Urothelium cell line (cell line): ENCODE measurements around the gene PSD.
A peak's percentile ranks its signal among the peaks of the same experiment; 100 is the strongest.

Source experiments
- DNase-seq: peaks from one replicate; pipeline ENCODE4 v3.0.0; 2011; ENCODE audit warnings: low spot score, mixed read lengths
- FAIRE-seq: peaks from 2 replicates; lab custom pipeline; 2011; peaks lifted over from hg19 to GRCh38; lab: Jason Lieb, UNC

The PSD gene

GRCh38 chr10:102449321-102450123 lies 30.9 kb upstream of the PSD start:
- DNase-seq (peak; percentile 62), FAIRE-seq (no peak)

- DNase-seq (no peak), FAIRE-seq (no peak)
These were observed 26.3 kb upstream of the PSD start for GRCh38 chr10:102444851-102445250.

- DNase-seq: no peak
- FAIRE-seq: no peak
These were observed 19.8 kb upstream of the PSD start for GRCh38 chr10:102438374-102438773.

- FAIRE-seq (no peak), DNase-seq (no peak)
These were observed 18.9 kb upstream of the PSD start for GRCh38 chr10:102437515-102437914.

- DNase-seq (no peak), FAIRE-seq (no peak)
These were observed 17.7 kb upstream of the PSD start for GRCh38 chr10:102436312-102436711.

GRCh38 chr10:102435529-102436233 lies 17.1 kb upstream of the PSD start:
- FAIRE-seq (no peak), DNase-seq (no peak)

GRCh38 chr10:102435133-102435497 lies 16.5 kb upstream of the PSD start:
- DNase-seq (no peak), FAIRE-seq (no peak)

GRCh38 chr10:102434394-102435132 lies 16.0 kb upstream of the PSD start:
- FAIRE-seq: no peak
- DNase-seq: no peak

- FAIRE-seq: no peak
- no peak for DNase-seq
These were observed 15.0 kb upstream of the PSD start for GRCh38 chr10:102433619-102434046.

- FAIRE-seq (peak; percentile 20), DNase-seq (peak; percentile 95)
These were observed 13.8 kb upstream of the PSD start, which contains the start of gene CUEDC2 for GRCh38 chr10:102432162-102432950. Gene CUEDC2, minus strand, starts transcription at chr10:102432574. Its CDS starts 7,386 bp downstream, at chr10:102425188.

GRCh38 chr10:102431452-102432124 lies 13.0 kb upstream of the PSD start:
- FAIRE-seq (no peak), DNase-seq (peak; percentile 38)

GRCh38 chr10:102429468-102429867 lies 10.9 kb upstream of the PSD start:
- no peak for DNase-seq
- no peak for FAIRE-seq

- no peak for DNase-seq
- FAIRE-seq: no peak
These were observed 8.3 kb upstream of the PSD start for GRCh38 chr10:102426803-102427287.

- no peak for DNase-seq
- no peak for FAIRE-seq
These were observed 6.9 kb upstream of the PSD start for GRCh38 chr10:102425444-102425843.

- FAIRE-seq (no peak), DNase-seq (no peak)
These were observed 6.3 kb upstream of the PSD start for GRCh38 chr10:102424916-102425315.

- no peak for DNase-seq
- no peak for FAIRE-seq
These were observed 5.6 kb upstream of the PSD start for GRCh38 chr10:102424145-102424544.

- FAIRE-seq: no peak
- DNase-seq: no peak
These were observed 4.9 kb upstream of the PSD start for GRCh38 chr10:102423372-102423968.

GRCh38 chr10:102422545-102423129 lies 4.1 kb upstream of the PSD start:
- FAIRE-seq: peak; percentile 56

More at GRCh38 chr10:102422545-102423129, 4.1 kb upstream of the PSD start:
- peak; percentile 75 for DNase-seq
